Activated CD4-positive, alpha-beta T cell treated with anti-CD3 and anti-CD28 coated beads for 24 hours (primary cell): ENCODE results near the gene GRAP2.
A peak's percentile ranks its signal among the peaks of the same experiment; 100 is the strongest.

Source experiments
- DNase-seq, 2 donors: peaks; one replicate each; pipeline ENCODE4 v3.0.0-alpha.2; 2020; ENCODE audit warnings: low read depth in 2 of 2

Gene GRAP2

DNA sequence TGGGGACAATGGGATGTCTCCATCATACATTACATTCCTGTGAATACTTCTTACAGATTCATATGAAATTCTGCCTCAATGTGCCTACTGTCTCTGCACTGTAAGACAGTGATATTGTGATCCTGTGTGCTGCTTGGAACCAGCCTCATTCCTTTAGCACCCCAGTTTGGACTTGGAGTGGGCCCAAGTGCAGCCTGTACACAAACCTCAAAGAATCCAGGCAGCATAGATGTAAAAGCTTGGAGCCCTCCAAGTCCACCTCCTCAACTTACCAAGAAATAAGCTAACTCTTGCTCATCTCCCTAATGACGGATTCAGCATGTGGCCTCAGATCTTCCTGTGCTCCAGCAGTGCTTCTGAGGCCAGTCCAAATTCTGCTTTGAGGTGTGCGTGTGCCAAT, 24.4 kb downstream of the GRAP2 start:
- DNase-seq: no peak

DNA sequence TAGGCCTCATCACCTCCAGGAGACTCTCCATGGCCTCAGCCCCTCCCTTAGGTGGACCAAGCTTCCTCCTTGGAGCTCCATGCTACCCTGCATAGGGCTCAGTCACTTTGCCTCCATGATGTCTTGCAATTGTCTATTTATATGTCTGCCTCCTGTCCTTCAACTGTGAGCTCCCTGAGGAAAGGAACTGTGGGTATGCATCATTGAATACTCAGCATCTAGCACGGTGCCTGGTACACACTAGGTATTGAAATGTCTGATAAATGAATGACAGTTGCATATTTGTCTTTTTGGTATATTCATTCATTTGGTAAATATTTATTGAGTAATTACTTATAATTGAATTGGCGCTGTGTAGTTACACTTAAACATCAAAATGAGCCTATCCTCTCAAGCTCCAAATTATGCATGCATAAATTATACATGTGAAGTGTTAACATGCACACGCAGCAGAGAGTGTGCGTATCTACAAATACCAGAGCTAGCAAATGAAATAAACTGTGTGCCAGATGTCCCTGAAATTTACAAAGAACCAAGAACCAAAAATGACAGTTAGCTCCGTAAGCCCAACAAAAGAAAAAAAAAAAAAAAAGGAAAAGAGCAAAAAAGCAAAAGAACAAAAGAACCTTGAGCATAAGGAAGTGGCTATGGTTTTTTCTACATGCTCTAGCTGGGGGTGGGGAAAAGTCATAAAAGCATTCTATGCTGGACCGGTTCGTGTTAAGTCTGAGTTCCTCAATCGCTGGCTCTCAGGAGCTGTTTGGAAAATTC, 25.2 kb downstream of the GRAP2 start:
- no peak for DNase-seq

DNA sequence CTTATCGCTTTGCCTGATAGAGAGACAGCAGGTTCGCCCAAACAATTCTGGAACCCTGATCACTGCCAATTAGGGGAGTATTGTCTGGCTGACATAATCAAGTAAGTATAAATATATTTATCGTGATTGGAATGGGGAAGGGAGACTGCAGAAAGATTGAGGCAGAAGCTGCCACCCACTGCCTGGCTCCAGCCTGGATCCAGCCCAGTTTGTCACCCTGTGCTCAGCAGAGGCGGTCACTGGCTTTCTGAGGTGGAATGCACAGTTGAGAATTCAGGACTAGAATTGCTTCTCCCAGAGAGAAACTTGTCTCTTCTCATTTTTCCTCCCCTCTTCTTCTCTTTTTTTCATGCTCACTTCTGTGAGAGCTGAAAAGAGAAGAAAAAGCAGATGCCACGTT, 25.9 kb downstream of the GRAP2 start:
- no peak for DNase-seq

GRCh38 chr22:39927544-39927943, 26.7 kb downstream of the GRAP2 start:
- no peak for DNase-seq

DNA sequence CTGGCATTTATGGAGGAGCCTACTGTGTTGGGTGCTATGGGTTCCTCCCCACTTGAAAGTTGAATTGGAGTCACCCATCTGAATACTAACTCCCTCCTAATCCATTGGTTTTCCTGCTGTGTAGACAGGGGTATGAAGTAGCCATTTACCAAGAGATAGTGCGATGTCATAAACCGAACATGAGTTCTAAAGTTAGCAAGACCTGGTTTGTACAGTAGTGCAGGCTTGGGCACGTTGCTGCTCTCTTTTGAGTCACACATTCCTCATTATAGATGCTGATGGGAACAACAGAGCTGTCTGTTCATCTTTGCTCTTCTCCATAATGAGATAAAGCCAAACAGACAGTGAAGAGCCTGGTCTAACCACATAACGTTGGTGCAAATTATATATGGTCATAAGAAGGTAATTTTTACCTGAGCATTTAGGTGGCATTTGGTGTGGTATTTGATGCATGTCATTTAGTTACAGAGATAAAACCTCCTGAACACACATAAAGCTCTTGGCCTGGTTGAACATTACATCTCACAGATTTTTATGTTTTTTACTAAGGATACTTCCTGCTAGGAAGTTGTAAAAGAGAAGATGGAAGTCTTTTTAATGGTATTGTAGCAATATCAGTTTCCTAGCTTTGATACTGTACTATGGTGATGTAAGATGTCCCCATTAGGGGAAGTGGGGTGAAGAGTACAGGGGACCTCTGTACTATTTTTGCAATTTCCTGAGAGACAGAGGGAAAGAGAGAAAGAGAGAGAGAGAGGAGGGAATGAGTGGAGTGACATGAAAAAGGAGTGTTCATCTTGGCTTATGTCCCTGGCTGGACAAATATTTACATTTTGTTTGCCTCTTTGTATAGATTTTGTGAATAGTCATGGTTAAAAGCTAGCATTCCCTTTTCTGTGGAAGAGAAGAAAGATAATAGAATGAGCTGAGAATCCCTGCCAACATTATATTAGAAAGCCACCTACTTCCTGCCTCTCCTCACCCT, 27.9 kb downstream of the GRAP2 start:
- DNase-seq: no peak

DNA sequence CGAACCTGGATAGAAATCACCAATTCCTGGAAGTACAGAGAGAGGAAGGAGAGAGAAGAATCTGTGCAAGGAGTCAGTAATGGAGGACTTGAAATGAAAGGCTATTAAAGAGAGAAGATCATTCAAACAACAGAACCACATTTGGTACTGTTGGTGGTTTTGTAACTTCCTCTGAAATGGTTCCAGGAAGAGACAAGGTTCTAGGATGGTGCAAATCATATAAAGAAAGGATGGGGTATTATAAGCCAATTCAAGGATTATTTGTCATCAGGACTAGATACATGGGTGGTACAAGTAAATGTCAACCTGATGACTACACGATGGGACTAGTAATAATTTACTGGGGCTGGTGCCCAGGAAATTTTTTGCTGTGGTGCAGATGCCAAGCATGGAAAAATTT, 30.4 kb downstream of the GRAP2 start:
- no peak for DNase-seq

GRCh38 chr22:39932166-39932565, 31.3 kb downstream of the GRAP2 start:
- no peak for DNase-seq

- DNase-seq: peak in 1 of 2 donors; percentile 44
Observed at GRCh38 chr22:39932918-39933649, 32.2 kb downstream of the GRAP2 start.

- no peak for DNase-seq
Observed at GRCh38 chr22:39933741-39934140, 32.9 kb downstream of the GRAP2 start.

DNA sequence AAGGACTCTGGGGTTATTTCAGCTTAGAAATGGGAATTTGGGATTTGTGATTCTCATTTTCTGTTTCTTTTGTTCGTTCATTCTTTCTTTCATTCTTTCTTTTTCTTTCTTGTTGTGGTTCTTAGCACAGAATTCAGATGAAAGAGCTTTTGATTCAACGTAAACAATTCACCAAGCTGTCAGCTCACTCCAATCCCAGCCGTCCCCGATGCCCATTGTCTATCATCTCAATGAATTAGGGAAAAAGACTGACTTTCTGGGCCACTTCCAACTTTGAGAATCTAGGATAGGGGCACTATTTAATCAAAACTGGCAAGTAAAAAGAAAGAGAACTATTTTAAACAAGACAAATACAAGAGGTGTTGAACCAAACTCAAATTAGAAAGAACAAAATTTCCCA, 34.2 kb downstream of the GRAP2 start:
- DNase-seq: no peak

DNA sequence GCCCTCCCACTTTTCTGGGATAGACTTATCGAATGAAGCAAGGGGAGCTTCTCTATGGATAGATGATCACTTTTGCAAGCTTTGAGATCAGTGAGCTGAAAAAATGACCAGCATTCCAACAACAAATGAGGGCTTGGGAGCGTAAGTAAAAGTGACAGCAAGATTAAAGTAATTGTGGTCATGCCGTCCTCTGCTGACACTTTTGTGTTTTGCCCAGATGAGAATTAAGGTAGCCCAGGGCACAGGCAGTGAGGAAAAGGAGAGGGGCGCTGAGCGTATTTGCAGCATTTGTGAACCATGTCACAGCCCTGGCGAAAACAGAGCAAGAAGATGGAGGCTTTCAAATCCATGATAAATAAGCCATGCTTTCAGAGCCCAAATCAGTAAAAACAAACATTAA, 34.7 kb downstream of the GRAP2 start:
- DNase-seq: no peak

GRCh38 chr22:39936523-39937145, 35.8 kb downstream of the GRAP2 start:
- no peak for DNase-seq

- DNase-seq: no peak
Observed at GRCh38 chr22:39937906-39938305, 37.0 kb downstream of the GRAP2 start.

- DNase-seq: peak in 1 of 2 donors; percentile 42
Observed at GRCh38 chr22:39938509-39939111, 37.7 kb downstream of the GRAP2 start.

- DNase-seq: no peak
Observed at GRCh38 chr22:39939830-39940229, 38.9 kb downstream of the GRAP2 start.

DNA sequence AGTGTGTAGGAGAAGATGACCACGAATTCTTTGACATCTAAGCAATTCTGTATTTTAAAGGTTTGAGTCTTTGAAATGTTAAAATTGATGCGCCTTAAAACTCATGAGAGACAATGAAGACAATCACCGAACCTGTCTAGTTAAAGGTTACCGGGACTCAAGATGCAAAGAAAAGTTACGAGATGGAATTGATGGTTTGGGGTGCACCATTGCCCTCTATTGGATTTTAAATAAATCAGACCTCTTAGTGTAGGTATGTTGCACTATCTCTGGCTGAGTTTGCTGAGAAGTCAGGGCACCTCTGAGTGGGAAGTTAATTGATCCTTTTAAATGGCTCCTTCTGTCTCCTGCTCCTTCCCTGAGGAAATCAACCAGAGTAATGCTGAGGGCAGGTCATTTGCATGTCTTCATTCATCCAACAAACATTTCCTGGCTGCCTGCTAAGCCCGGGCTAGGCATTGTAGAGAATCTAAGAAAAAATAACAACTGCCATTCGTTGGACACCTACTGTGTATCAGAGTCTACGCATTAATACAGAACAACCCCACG, 39.9 kb downstream of the GRAP2 start:
- DNase-seq: no peak

DNA sequence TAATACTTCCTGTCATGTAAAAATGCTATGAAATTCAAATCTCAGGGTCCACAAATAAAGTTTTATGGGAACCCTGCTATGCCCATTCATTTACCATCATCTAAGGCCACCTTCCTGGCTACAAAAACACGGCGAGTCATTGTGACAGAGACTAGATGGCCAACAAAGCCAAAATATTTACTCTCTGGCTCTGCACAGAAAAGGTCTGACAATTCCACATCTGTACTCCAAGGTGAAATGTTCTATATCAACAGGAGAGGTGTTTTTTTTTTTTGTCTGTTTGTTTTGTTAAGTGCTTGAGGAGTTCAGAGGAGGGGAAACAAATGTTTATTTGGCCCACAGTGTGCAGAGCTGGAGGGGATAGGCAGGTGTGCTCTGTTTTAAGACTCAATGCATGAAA, 40.7 kb downstream of the GRAP2 start:
- DNase-seq: no peak

- no peak for DNase-seq
Observed at GRCh38 chr22:39942439-39943230, 41.8 kb downstream of the GRAP2 start.

DNA sequence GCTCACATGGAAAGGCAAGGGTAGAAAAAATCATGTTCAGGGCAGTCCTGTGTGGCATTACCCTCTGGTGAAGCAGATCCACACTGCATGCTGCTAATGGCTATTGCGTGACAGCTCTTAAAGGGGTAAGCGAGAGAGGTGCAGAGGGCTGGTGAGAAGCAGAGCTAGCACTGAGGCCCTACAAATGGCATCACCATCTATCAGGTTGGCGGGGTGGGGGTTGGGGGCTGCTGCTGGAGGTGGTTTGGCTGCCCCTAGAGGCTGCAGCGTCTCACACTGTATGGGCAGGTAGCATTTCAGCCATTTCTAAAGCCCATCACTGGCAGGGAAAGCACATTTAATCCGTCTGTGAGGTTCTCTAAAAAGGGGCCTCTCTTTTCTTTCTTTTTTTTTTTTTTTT, 42.5 kb downstream of the GRAP2 start:
- DNase-seq: no peak
